ENCODE measurements around the gene DHX15. TPM values are rescaled to one million over a fixed set of nuclear protein-coding genes. Genes with fewer than 3 reads are reported as not detected.

DHX15 gene
- total and polyA plus RNA-seq, 10 of the 15 experiments (the other 5 are each of a cell fraction or from before 2014, with no cell fraction given) = 166 to 269 (median 184) TPM

GRCh38 chr4:24561438-24562139, 22.8 kb downstream of the DHX15 start:
- POLR2A ChIA-PET = no interaction called here
- peaks cover 3 to 24% of the 10 kb centered on the region in 2 experiments for H3K36me3 ChIP-seq (ENCODE audit: control insufficient read depth in 2 of 2, insufficient read depth in 2 of 2, low read length in 1 of 2)
- H3K27me3 ChIP-seq (replicated peaks in 1 of 2; ENCODE audit: control insufficient read depth in 2 of 2, insufficient read depth in 2 of 2, low read length in 1 of 2) = no peaks in the 10 kb centered on the region
- in situ Hi-C loops (cut with MboI) (loop anchor here (25.0 kb wide), 1 partner anchor 826 kb away; the partner anchor contains the start of gene ANAPC4), intact Hi-C loops (cut with micrococcal nuclease; ENCODE audit: unreplicated experiment) (loop anchor here (1.0 kb wide), 1 partner anchor 9 kb away; no protein-coding TSS in a partner anchor)
- SMC1A ChIA-PET (ENCODE audit: uncharacterized antibody, unreplicated experiment) = interaction anchor here (1.2 to 2.7 kb wide), 2 partner anchors 11 to 23 kb away, joined by 3 to 16 read pairs; no protein-coding TSS in a partner anchor
- BruUV-seq (replicated peaks) = no TSS peak
- DNase-seq (ENCODE audit: low read depth, low spot score) = no peak
- FAIRE-seq = no peak
- no peak overlapping the region for H3K9ac ChIP-seq (ENCODE audit: control insufficient read depth, insufficient read depth, low read length)
- H3K9me3 ChIP-seq (replicated peaks; ENCODE audit: control insufficient read depth, insufficient read depth, low read length) = no peaks in the 10 kb centered on the region; the same call in 2 of the 3 replicates
- no peak overlapping the region for H3K27ac ChIP-seq (ENCODE audit: control insufficient read depth, insufficient read depth)
- no peak overlapping the region for H2AFZ ChIP-seq (ENCODE audit: control insufficient read depth, low read depth, low read length)
- CTCF ChIA-PET = interaction anchor here (2.9 kb wide), 1 partner anchor 10 kb away, joined by 18 read pairs; no protein-coding TSS in a partner anchor
- no peaks in the 10 kb centered on the region for H3K4me1 ChIP-seq (ENCODE audit: control insufficient read depth, insufficient read depth, low read length)
- H3K4me3 ChIP-seq = no peak overlapping the region
- H3K79me2 ChIP-seq (ENCODE audit: control insufficient read depth, insufficient read depth, low read length) = peaks cover 94% of the 10 kb centered on the region
- 97% methylated on average over 8 of the region's 8 CpGs for WGBS (ENCODE audit: insufficient coverage, insufficient replicate concordance, low lambda C conversion rate, missing lambda C conversion rate)
- RAD21 ChIA-PET (ENCODE audit: unreplicated experiment) = no interaction called here
- H3K4me2 ChIP-seq (ENCODE audit: control insufficient read depth, insufficient read depth) = no peak overlapping the region
- no peak for ATAC-seq
- peaks cover 6% of the 10 kb centered on the region for H4K20me1 ChIP-seq (ENCODE audit: control insufficient read depth, insufficient read depth)
- no peak for TF ChIP-seq DPF2 (IDR thresholded peaks at IDR 0.05)
- no peak for TF ChIP-seq EZH2 (IDR thresholded peaks at IDR 0.05; ENCODE audit: borderline replicate concordance, control insufficient read depth, low read depth, low read length)
- no peak for TF ChIP-seq ESRRA (IDR thresholded peaks at IDR 0.05; ENCODE audit: low read length)
- TF ChIP-seq, protein P1, sequence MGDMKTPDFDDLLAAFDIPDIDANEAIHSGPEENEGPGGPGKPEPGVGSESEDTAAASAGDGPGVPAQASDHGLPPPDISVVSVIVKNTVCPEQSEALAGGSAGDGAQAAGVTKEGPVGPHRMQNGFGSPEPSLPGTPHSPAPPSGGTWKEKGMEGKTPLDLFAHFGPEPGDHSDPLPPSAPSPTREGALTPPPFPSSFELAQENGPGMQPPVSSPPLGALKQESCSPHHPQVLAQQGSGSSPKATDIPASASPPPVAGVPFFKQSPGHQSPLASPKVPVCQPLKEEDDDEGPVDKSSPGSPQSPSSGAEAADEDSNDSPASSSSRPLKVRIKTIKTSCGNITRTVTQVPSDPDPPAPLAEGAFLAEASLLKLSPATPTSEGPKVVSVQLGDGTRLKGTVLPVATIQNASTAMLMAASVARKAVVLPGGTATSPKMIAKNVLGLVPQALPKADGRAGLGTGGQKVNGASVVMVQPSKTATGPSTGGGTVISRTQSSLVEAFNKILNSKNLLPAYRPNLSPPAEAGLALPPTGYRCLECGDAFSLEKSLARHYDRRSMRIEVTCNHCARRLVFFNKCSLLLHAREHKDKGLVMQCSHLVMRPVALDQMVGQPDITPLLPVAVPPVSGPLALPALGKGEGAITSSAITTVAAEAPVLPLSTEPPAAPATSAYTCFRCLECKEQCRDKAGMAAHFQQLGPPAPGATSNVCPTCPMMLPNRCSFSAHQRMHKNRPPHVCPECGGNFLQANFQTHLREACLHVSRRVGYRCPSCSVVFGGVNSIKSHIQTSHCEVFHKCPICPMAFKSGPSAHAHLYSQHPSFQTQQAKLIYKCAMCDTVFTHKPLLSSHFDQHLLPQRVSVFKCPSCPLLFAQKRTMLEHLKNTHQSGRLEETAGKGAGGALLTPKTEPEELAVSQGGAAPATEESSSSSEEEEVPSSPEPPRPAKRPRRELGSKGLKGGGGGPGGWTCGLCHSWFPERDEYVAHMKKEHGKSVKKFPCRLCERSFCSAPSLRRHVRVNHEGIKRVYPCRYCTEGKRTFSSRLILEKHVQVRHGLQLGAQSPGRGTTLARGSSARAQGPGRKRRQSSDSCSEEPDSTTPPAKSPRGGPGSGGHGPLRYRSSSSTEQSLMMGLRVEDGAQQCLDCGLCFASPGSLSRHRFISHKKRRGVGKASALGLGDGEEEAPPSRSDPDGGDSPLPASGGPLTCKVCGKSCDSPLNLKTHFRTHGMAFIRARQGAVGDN (IDR thresholded peaks at IDR 0.05) = no peak
- no peak for TF ChIP-seq SRF (IDR thresholded peaks at IDR 0.05; ENCODE audit: low read depth in 2 of 2, low read length in 2 of 2)
- TF ChIP-seq, protein P2, sequence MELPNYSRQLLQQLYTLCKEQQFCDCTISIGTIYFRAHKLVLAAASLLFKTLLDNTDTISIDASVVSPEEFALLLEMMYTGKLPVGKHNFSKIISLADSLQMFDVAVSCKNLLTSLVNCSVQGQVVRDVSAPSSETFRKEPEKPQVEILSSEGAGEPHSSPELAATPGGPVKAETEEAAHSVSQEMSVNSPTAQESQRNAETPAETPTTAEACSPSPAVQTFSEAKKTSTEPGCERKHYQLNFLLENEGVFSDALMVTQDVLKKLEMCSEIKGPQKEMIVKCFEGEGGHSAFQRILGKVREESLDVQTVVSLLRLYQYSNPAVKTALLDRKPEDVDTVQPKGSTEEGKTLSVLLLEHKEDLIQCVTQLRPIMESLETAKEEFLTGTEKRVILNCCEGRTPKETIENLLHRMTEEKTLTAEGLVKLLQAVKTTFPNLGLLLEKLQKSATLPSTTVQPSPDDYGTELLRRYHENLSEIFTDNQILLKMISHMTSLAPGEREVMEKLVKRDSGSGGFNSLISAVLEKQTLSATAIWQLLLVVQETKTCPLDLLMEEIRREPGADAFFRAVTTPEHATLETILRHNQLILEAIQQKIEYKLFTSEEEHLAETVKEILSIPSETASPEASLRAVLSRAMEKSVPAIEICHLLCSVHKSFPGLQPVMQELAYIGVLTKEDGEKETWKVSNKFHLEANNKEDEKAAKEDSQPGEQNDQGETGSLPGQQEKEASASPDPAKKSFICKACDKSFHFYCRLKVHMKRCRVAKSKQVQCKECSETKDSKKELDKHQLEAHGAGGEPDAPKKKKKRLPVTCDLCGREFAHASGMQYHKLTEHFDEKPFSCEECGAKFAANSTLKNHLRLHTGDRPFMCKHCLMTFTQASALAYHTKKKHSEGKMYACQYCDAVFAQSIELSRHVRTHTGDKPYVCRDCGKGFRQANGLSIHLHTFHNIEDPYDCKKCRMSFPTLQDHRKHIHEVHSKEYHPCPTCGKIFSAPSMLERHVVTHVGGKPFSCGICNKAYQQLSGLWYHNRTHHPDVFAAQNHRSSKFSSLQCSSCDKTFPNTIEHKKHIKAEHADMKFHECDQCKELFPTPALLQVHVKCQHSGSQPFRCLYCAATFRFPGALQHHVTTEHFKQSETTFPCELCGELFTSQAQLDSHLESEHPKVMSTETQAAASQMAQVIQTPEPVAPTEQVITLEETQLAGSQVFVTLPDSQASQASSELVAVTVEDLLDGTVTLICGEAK (IDR thresholded peaks at IDR 0.05; ENCODE audit: borderline replicate concordance) = no peak
- no peak for TF ChIP-seq NFXL1 (IDR thresholded peaks at IDR 0.05; ENCODE audit: borderline replicate concordance)
- TF ChIP-seq, protein P3, sequence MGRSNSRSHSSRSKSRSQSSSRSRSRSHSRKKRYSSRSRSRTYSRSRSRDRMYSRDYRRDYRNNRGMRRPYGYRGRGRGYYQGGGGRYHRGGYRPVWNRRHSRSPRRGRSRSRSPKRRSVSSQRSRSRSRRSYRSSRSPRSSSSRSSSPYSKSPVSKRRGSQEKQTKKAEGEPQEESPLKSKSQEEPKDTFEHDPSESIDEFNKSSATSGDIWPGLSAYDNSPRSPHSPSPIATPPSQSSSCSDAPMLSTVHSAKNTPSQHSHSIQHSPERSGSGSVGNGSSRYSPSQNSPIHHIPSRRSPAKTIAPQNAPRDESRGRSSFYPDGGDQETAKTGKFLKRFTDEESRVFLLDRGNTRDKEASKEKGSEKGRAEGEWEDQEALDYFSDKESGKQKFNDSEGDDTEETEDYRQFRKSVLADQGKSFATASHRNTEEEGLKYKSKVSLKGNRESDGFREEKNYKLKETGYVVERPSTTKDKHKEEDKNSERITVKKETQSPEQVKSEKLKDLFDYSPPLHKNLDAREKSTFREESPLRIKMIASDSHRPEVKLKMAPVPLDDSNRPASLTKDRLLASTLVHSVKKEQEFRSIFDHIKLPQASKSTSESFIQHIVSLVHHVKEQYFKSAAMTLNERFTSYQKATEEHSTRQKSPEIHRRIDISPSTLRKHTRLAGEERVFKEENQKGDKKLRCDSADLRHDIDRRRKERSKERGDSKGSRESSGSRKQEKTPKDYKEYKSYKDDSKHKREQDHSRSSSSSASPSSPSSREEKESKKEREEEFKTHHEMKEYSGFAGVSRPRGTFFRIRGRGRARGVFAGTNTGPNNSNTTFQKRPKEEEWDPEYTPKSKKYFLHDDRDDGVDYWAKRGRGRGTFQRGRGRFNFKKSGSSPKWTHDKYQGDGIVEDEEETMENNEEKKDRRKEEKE (IDR thresholded peaks at IDR 0.05) = no peak
- TF ChIP-seq TBL1XR1 (IDR thresholded peaks at IDR 0.05; ENCODE audit: low read depth, low read length) = no peak
